AG09309 (cell line): ENCODE measurements around the gene ARHGAP40.

Experiments
- DNase-seq: peaks from one replicate; pipeline ENCODE4 v3.0.0-alpha.2; 2010; ENCODE audit warnings: low read depth
- H3K4me3 ChIP-seq: 2 replicates; pipeline ENCODE4 v1.5.1; 2011; ENCODE audit warnings: mild to moderate bottlenecking, low read depth, low read length, moderate library complexity; ENCODE audit not compliant: control insufficient read depth
- TF ChIP-seq, protein P1 (sequence below): IDR thresholded peaks from 2 replicates; pipeline ENCODE4 v1.5.1; 2011; ENCODE audit warnings: mild to moderate bottlenecking, low read depth, low read length, inconsistent platforms; ENCODE audit not compliant: insufficient read depth, control insufficient read depth; ENCODE audit errors: missing control alignments

Gene ARHGAP40

GRCh38 chr20:38609815-38610214 is 8.2 kb downstream of the ARHGAP40 start:
- no peak overlapping the region for H3K4me3 ChIP-seq
- no peak for DNase-seq
- TF ChIP-seq, protein P1, sequence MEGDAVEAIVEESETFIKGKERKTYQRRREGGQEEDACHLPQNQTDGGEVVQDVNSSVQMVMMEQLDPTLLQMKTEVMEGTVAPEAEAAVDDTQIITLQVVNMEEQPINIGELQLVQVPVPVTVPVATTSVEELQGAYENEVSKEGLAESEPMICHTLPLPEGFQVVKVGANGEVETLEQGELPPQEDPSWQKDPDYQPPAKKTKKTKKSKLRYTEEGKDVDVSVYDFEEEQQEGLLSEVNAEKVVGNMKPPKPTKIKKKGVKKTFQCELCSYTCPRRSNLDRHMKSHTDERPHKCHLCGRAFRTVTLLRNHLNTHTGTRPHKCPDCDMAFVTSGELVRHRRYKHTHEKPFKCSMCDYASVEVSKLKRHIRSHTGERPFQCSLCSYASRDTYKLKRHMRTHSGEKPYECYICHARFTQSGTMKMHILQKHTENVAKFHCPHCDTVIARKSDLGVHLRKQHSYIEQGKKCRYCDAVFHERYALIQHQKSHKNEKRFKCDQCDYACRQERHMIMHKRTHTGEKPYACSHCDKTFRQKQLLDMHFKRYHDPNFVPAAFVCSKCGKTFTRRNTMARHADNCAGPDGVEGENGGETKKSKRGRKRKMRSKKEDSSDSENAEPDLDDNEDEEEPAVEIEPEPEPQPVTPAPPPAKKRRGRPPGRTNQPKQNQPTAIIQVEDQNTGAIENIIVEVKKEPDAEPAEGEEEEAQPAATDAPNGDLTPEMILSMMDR, result no peak

- DNase-seq, result no peak
- no peak overlapping the region for H3K4me3 ChIP-seq
- TF ChIP-seq, protein P1, result no peak
Observed at GRCh38 chr20:38610521-38610920, 8.9 kb downstream of the ARHGAP40 start.

DNA sequence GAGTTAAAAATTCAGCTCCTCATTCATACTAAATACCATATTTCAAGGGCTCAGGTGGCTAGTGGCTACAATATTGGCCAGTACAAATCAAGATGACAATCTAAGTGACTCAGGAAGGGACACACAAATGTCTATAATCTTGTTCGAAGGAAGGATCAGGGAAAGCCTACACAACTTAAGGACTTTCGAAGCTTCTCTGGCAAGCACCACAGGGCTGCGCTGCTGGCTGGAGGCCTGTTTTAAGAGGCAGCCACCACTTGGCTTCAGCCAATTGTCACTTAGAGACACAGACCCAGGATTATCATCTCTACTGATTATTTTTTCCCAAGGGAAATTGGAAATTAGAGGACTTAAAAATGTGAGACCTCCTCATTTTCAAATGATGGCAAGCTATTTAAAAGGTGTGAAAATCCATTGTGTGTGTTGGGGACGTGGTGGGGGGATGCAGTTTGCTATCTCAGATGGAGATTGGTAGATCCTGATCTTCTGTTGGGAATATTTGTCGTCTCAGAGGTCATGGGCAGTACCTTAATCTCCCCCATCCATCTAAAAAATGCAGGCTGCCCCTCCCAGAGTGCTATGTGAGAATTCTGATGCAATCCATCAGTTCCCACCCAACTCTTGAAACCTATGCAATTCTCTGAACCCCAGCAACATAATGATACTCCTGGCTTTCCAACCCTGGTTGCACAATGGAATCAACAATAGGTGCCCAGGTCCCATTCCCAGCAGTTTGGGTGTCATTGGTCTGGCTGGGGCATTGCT is 11.3 kb downstream of the ARHGAP40 start:
- TF ChIP-seq, protein P1, result no peak
- DNase-seq, result no peak
- no peak overlapping the region for H3K4me3 ChIP-seq

DNA sequence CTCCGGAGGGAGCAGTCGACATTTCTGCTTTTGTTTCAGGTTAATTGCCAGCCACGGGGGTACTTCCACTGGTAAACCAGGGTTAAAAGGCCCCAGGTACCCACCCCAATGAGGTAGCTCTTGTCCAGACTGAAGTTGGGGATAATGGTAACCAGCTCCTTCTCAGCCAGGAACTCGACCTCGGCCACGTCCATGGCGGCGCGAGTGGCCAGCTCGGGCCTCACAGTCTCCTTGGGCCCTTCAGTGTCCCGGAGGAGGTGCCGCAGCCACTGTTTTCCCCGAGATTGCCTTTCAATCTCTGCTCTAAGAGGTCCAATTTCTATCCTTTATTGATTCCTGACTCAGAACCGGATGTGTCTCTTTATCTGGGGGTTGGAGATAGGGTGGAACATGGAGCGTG is 13.7 kb downstream of the ARHGAP40 start:
- no peak overlapping the region for H3K4me3 ChIP-seq
- no peak for DNase-seq
- TF ChIP-seq, protein P1, result no peak

DNA sequence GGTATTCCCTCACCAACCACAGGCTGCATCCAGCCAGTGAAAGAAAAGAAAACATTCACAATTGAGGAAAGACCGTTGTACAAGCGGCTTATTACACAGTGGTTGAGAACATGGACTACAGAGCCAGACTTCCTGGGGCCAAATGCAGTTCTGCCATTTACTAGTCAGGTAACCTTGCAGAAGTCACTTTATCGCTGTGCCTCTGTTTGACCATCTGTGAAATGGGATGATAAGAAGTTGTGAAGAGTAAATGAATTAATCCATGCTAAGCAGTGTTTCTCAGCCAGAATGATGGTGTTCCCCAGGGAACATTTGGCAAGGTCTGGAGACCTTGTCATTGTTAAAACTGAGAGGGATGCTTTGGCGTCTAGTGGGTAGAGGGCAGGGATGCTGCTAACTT is 14.8 kb downstream of the ARHGAP40 start:
- H3K4me3 ChIP-seq, result no peak overlapping the region
- DNase-seq, result no peak
- TF ChIP-seq, protein P1, result no peak

DNA sequence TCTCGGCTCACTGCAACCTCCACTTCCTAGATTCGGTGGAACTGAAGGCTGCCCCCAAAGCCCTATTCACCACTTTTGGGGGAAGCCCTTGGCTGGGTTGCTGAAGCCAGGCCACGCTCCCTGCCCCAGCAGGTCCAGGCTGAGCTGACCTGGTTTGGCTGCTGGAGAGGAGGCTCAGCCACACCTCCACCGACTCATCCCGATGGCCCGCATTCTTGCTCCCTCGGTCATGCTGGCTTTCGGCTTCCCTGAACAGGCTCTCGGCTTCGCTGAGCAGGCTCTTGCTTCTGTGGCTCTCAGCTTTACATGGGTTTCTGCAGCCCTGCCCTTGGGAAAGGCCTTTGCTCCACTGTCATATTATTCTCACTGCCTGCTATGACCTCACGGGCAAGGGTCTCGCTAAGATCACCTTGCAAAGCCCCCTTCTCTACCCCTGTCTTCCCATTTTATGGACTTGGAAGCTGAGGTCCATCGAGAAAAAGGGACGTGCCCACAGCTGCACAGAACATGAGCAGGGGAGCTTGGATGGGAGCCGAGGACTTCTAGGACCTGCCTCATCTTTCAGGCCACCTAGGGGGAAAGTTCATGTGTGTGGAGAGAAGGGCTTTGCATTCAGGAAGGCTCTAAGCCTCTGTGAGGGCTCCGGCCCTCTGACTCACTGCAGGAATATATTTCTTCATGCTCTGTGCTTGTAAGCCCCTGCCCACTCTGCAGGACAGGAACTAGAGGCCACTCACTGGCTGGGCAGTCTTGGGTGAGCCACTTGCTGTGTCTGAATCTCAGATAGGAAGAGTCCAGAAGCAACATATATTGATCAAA is 15.6 kb downstream of the ARHGAP40 start:
- no peak for DNase-seq
- TF ChIP-seq, protein P1, result no peak

More for the DNA sequence above, 15.6 kb downstream of the ARHGAP40 start:
- H3K4me3 ChIP-seq, result no peak overlapping the region
